Neural progenitor cell (in vitro differentiated cells): ENCODE data around the gene CPD. TPM values are rescaled to one million over a fixed set of nuclear protein-coding genes. Genes with fewer than 3 reads are reported as not detected.
"Not testable (repeated sequence)": the region's sequence is repeated elsewhere in the genome, so short reads cannot be mapped to it uniquely, and the experiment has no call there.

ENCODE experiments used
- DNase-seq: peaks from one replicate; pipeline ENCODE4 v3.0.0-alpha.2; 2016; ENCODE audit warnings: low spot score
- H2AFZ ChIP-seq: fragments of 200-600 bp; sonication (generic); replicated peaks from 2 replicates; pipeline ENCODE4 v1.6.1; 2016; ENCODE audit warnings: antibody characterized with exemption
- H3F3A ChIP-seq: fragments of 200-600 bp; sonication (generic); 2 replicates; pipeline ENCODE4 v1.6.1; 2016; ENCODE audit warnings: antibody characterized with exemption, low read depth
- H3K27ac ChIP-seq: fragments of 200-600 bp; sonication (generic); 2 replicates; pipeline ENCODE4 v1.5.1; 2016; ENCODE audit warnings: mild to moderate bottlenecking
- H3K27me3 ChIP-seq: fragments of 200-600 bp; sonication (generic); 2 replicates; pipeline ENCODE4 v1.6.1; 2016; ENCODE audit warnings: mild to moderate bottlenecking, moderate library complexity
- H3K36me3 ChIP-seq: fragments of 200-600 bp; sonication (generic); 2 replicates; pipeline ENCODE4 v1.5.1; 2016
- H3K4me1 ChIP-seq: fragments of 200-600 bp; sonication (generic); 2 replicates; pipeline ENCODE4 v1.6.1; 2016; ENCODE audit warnings: mixed run types
- H3K4me2 ChIP-seq: fragments of 200-600 bp; sonication (generic); 2 replicates; pipeline ENCODE4 v1.6.1; 2016
- H3K4me3 ChIP-seq: fragments of 200-600 bp; sonication (generic); 2 replicates; pipeline ENCODE4 v1.5.1; 2016
- H3K79me2 ChIP-seq: fragments of 200-600 bp; sonication (generic); 2 replicates; pipeline ENCODE4 v1.6.1; 2016; ENCODE audit warnings: low read depth
- H3K9ac ChIP-seq: fragments of 200-600 bp; sonication (generic); 2 replicates; pipeline ENCODE4 v1.6.1; 2016
- H3K9me3 ChIP-seq: fragments of 200-600 bp; sonication (generic); 2 replicates; pipeline ENCODE4 v1.5.1; 2016; ENCODE audit warnings: low read depth
- H4K20me1 ChIP-seq: fragments of 200-600 bp; sonication (generic); 2 replicates; pipeline ENCODE4 v1.6.1; 2016; ENCODE audit warnings: low read depth
- H3K27ac Mint-ChIP-seq: 3 replicates; pipeline ENCODE4 v1.8.0; 2021; ENCODE audit warnings: mixed read lengths
- H3K27me3 Mint-ChIP-seq: 2 replicates; pipeline ENCODE4 v1.8.0; 2022; ENCODE audit warnings: low read depth, mild to moderate bottlenecking, inconsistent platforms, moderate library complexity, mixed read lengths; ENCODE audit not compliant: insufficient read depth
- H3K36me3 Mint-ChIP-seq: 3 replicates; pipeline ENCODE4 v1.8.0; 2021; ENCODE audit warnings: mixed read lengths
- H3K4me1 Mint-ChIP-seq: 3 replicates; pipeline ENCODE4 v1.8.0; 2021; ENCODE audit warnings: mixed read lengths
- H3K4me3 Mint-ChIP-seq: 3 replicates; pipeline ENCODE4 v1.8.0; 2021; ENCODE audit warnings: mild to moderate bottlenecking, moderate library complexity, mixed read lengths
- H3K9me3 Mint-ChIP-seq: 3 replicates; pipeline ENCODE4 v1.8.0; 2020; ENCODE audit warnings: mixed read lengths
- CTCF ChIP-seq: fragments of 200-600 bp; sonication (generic); IDR thresholded peaks from 2 replicates; pipeline ENCODE4 v1.5.1; 2017; ENCODE audit warnings: antibody characterized with exemption, mild to moderate bottlenecking
- EZH2 ChIP-seq: fragments of 200-600 bp; sonication (generic); IDR thresholded peaks from 2 replicates; pipeline ENCODE4 v1.6.1; 2017; ENCODE audit warnings: antibody characterized with exemption, mild to moderate bottlenecking, moderate library complexity
- EZH2phosphoT487 ChIP-seq: fragments of 200-600 bp; sonication (generic); IDR thresholded peaks from 2 replicates; pipeline ENCODE4 v1.6.1; 2017; ENCODE audit warnings: antibody characterized with exemption
- total RNA-seq: library from RNA; depleted of rRNA; stranded (reverse); fragments of >200 nt; gene quantifications from 2 replicates; pipeline ENCODE4 v1.2.3, GENCODE V29; 2015; ENCODE audit warnings: low replicate concordance

Gene CPD
- total RNA-seq, 1 donor from 2014 or later: 70.8 TPM

- Histone ChIP-seq H3K4me2 (no peak overlapping the region), H2AFZ (no peak overlapping the region), H3K27ac (no peak overlapping the region), H3K4me1 (no peaks in the 10 kb centered on the region), H3K9me3 (no peaks in the 10 kb centered on the region), H3F3A (no peaks in the 10 kb centered on the region), H3K27me3 (no peaks in the 10 kb centered on the region), H4K20me1 (no peaks in the 10 kb centered on the region), H3K4me3 (no peak overlapping the region), H3K9ac (no peak overlapping the region), H3K36me3 (no peaks in the 10 kb centered on the region), H3K79me2 (no peaks in the 10 kb centered on the region)
- Mint-ChIP-seq H3K27ac (no peak overlapping the region), H3K4me1 (no peaks in the 10 kb centered on the region), H3K9me3 (no peaks in the 10 kb centered on the region), H3K4me3 (no peak overlapping the region), H3K27me3 (no peaks in the 10 kb centered on the region), H3K36me3 (peaks cover 33% of the 10 kb centered on the region)
- DNase-seq: no peak
- TF ChIP-seq CTCF (no peak), EZH2phosphoT487 (no peak), EZH2 (no peak)
These were observed 54.8 kb downstream of the CPD start for GRCh38 chr17:30433514-30433913.

DNA sequence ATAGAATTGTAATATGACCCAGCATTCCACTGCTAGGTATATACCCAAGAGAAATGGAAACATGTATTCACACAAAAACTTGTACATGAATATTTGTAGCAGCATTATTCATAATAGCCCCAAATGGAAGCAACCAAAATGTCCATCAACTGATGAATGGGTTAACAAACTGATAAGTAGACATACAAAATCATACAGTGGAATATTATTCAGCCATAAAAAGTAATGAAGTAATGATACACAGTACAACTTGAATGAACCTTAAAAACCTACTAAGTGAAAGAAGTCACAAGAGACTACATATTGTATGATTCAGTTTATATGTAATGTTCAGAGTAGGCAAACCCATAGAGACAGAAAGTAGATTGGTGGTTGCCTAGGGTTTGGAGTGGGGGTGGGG lies 58.0 kb downstream of the CPD start:
- peaks cover 21% of the 10 kb centered on the region for H3K36me3 Mint-ChIP-seq

DNA sequence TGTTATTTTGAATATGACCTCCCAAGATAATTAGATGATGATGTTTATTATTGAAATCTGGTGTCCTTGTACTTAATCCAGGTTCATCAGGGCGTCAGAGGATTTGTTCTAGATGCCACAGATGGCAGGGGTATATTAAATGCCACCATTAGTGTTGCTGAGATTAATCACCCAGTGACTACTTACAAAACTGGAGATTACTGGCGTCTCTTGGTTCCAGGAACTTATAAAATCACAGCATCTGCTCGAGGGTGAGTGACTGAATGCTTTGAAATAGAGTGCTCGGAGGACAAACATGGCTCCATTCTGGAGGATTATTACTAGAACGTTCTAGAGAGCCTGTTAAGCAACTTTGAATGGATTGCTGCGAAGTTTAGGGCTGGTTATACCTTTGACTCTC lies 65.0 kb downstream of the CPD start:
- H3K27ac ChIP-seq: no peak overlapping the region
- H3F3A ChIP-seq: no peaks in the 10 kb centered on the region
- no peaks in the 10 kb centered on the region for H3K27me3 ChIP-seq
- Mint-ChIP-seq H3K27me3 (peaks cover 2% of the 10 kb centered on the region), H3K27ac (no peak overlapping the region), H3K4me3 (no peak overlapping the region), H3K9me3 (no peaks in the 10 kb centered on the region), H3K4me1 (no peaks in the 10 kb centered on the region), H3K36me3 (peaks cover 23% of the 10 kb centered on the region)
- DNase-seq: no peak
- H2AFZ ChIP-seq: no peak overlapping the region
- H3K4me3 ChIP-seq: no peak overlapping the region
- no peaks in the 10 kb centered on the region for H3K4me1 ChIP-seq
- H3K9ac ChIP-seq: no peak overlapping the region
- TF ChIP-seq EZH2 (no peak), EZH2phosphoT487 (no peak), CTCF (no peak)
- H3K9me3 ChIP-seq: no peaks in the 10 kb centered on the region
- no peaks in the 10 kb centered on the region for H3K79me2 ChIP-seq
- H3K4me2 ChIP-seq: no peak overlapping the region
- peaks cover 6% of the 10 kb centered on the region for H3K36me3 ChIP-seq
- H4K20me1 ChIP-seq: no peaks in the 10 kb centered on the region

More for the DNA sequence above, 58.0 kb downstream of the CPD start:
- H3F3A ChIP-seq: no peaks in the 10 kb centered on the region
- Mint-ChIP-seq H3K4me1 (no peaks in the 10 kb centered on the region), H3K4me3 (no peak overlapping the region), H3K9me3 (no peaks in the 10 kb centered on the region), H3K27me3 (no peaks in the 10 kb centered on the region), H3K27ac (no peak overlapping the region)
- no peaks in the 10 kb centered on the region for H3K79me2 ChIP-seq
- no peaks in the 10 kb centered on the region for H3K4me1 ChIP-seq
- no peak overlapping the region for H3K4me2 ChIP-seq
- H3K4me3 ChIP-seq: no peak overlapping the region
- H4K20me1 ChIP-seq: no peaks in the 10 kb centered on the region
- H2AFZ ChIP-seq: no peak overlapping the region
- H3K9ac ChIP-seq: no peak overlapping the region
- no peak overlapping the region for H3K27ac ChIP-seq
- no peak for DNase-seq
- H3K36me3 ChIP-seq: no peaks in the 10 kb centered on the region
- TF ChIP-seq EZH2 (no peak), EZH2phosphoT487 (no peak), CTCF (no peak)
- H3K27me3 ChIP-seq: no peaks in the 10 kb centered on the region
- no peaks in the 10 kb centered on the region for H3K9me3 ChIP-seq

DNA sequence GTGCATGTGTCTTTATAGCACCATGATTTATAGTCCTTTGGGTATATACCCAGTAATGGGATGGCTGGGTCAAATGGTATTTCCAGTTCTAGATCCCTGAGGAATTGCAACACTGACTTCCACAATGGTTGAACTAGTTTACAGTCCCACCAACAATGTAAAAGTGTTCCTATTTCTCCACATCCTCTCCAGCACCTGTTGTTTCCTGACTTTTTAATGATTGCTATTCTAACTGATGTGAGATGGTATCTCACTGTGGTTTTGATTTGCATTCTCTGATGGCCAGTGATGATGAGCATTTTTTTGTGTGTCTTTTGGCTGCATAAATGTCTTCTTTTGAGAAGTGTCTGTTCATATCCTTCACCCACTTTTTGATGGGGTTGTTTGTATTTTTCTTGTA lies 67.9 kb downstream of the CPD start:
- H3K9me3 ChIP-seq, H2AFZ ChIP-seq, H3K27ac Mint-ChIP-seq, H3K4me1 ChIP-seq, H3K4me3 ChIP-seq, H3K27ac ChIP-seq, H3K4me2 ChIP-seq, H3K9me3 Mint-ChIP-seq, H3F3A ChIP-seq, H3K4me3 Mint-ChIP-seq, H3K27me3 ChIP-seq, H3K4me1 Mint-ChIP-seq, H4K20me1 ChIP-seq, H3K79me2 ChIP-seq, DNase-seq, H3K9ac ChIP-seq, H3K36me3 ChIP-seq, H3K27me3 Mint-ChIP-seq: not testable (repeated sequence)
- H3K36me3 Mint-ChIP-seq: peaks cover 26% of the 10 kb centered on the region
